Osteocyte (in vitro differentiated cells): Measurements from ENCODE around the gene NKRF. TPM values are rescaled to one million over a fixed set of nuclear protein-coding genes. Genes with fewer than 3 reads are reported as not detected.

Experiments used
- DNase-seq: peaks from one replicate; pipeline ENCODE4 v3.0.0; 2021; ENCODE audit warnings: mixed read lengths; ENCODE audit not compliant: unreplicated experiment; ENCODE audit errors: extremely low spot score
- H3K27ac Mint-ChIP-seq: one replicate; pipeline ENCODE4 v1.8.0; 2021; ENCODE audit warnings: mild to moderate bottlenecking, mixed read lengths; ENCODE audit not compliant: unreplicated experiment
- H3K27me3 Mint-ChIP-seq: one replicate; pipeline ENCODE4 v1.8.0; 2021; ENCODE audit warnings: mixed read lengths; ENCODE audit not compliant: unreplicated experiment
- H3K36me3 Mint-ChIP-seq: one replicate; pipeline ENCODE4 v1.8.0; 2021; ENCODE audit warnings: mixed read lengths; ENCODE audit not compliant: unreplicated experiment
- H3K4me1 Mint-ChIP-seq: one replicate; pipeline ENCODE4 v1.8.0; 2021; ENCODE audit warnings: mixed read lengths; ENCODE audit not compliant: unreplicated experiment
- H3K4me3 Mint-ChIP-seq: one replicate; pipeline ENCODE4 v1.8.0; 2021; ENCODE audit warnings: mild to moderate bottlenecking, moderate library complexity, mixed read lengths; ENCODE audit not compliant: unreplicated experiment
- H3K9me3 Mint-ChIP-seq: one replicate; pipeline ENCODE4 v1.8.0; 2021; ENCODE audit warnings: mixed read lengths; ENCODE audit not compliant: unreplicated experiment
- total RNA-seq: library from RNA; stranded (reverse); gene quantifications from 2 replicates; pipeline ENCODE4 v1.2.1, GENCODE V29; 2021
- TF ChIP-seq, protein P1 (sequence below): fragments of 200-600 bp; sonication (generic); IDR thresholded peaks from 2 replicates; pipeline ENCODE4 v1.5.0; 2021; ENCODE audit warnings: antibody characterized with exemption, mild to moderate bottlenecking, moderate library complexity

Gene NKRF
- total RNA-seq, 1 donor from 2014 or later: 10.6 TPM

DNA sequence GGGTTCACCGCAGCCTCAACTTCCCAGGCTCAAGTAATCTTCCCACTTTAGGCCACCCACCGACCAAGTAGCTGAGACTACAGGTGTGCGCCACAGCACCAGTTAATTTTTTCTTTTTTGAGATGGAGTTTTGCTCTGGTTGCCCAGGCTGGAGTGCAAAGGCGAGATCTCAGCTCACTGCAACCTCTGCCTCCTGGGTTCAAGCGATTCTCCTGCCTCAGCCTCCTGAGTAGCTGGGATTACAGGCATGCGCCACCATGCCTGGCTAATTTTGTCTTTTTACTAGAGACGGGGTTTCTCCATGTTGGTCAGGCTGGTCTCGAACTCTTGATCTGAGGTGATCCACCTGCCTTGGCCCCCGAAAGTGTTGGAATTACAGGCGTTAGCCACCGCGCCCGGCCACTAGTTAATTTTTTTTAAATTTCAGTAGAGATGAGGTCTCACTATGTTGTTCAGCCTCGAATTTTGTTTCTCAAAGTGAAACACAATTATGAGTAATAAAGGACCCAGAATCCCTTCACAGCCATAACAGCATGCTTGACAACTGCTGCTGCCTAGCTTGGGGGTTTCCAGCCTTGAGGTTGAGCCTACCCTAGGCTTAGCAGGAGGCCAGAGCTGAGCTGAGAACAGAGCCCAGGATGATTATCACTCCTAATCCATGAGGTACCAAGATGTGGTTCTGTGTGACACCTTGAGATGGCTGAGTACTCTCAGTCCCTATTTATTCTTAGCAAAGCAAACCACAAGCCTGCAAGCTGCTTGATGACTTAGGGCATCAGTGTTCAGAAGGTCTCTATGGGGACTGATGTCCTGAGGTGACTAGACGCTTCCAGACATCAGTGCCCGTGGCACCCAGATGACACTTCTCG, 41.6 kb upstream of the NKRF start:
- Mint-ChIP-seq H3K27me3 (no peaks in the 10 kb centered on the region), H3K27ac (no peak overlapping the region), H3K36me3 (peaks cover 17% of the 10 kb centered on the region), H3K4me3 (no peak overlapping the region), H3K4me1 (no peaks in the 10 kb centered on the region), H3K9me3 (peaks cover 9% of the 10 kb centered on the region)
- DNase-seq: no peak
- TF ChIP-seq, protein P1, sequence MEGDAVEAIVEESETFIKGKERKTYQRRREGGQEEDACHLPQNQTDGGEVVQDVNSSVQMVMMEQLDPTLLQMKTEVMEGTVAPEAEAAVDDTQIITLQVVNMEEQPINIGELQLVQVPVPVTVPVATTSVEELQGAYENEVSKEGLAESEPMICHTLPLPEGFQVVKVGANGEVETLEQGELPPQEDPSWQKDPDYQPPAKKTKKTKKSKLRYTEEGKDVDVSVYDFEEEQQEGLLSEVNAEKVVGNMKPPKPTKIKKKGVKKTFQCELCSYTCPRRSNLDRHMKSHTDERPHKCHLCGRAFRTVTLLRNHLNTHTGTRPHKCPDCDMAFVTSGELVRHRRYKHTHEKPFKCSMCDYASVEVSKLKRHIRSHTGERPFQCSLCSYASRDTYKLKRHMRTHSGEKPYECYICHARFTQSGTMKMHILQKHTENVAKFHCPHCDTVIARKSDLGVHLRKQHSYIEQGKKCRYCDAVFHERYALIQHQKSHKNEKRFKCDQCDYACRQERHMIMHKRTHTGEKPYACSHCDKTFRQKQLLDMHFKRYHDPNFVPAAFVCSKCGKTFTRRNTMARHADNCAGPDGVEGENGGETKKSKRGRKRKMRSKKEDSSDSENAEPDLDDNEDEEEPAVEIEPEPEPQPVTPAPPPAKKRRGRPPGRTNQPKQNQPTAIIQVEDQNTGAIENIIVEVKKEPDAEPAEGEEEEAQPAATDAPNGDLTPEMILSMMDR: no peak

DNA sequence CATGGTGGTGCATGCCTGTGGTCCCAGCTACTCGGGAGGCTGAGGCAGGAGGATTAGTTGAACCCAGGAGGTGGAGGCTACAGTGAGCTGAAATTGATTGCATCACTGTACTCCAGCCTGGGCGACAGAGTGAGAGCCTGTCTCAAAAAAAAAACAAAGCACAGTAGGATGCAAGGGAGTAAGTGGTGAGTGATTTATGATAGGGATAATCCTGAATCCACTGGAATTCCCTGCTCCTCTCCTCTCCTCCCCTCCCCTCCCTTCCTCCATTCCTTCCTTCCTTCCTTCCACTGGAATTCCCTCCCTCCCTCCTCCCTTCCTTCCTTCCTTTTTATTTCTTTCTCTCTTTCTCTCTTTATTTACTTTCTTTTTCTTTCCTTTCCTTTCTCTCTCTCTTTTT, 40.9 kb upstream of the NKRF start:
- Mint-ChIP-seq H3K9me3 (peaks cover 9% of the 10 kb centered on the region), H3K4me1 (no peaks in the 10 kb centered on the region), H3K27me3 (no peaks in the 10 kb centered on the region), H3K27ac (no peak overlapping the region), H3K4me3 (no peak overlapping the region), H3K36me3 (peaks cover 17% of the 10 kb centered on the region)
- TF ChIP-seq, protein P1: no peak
- no peak for DNase-seq

DNA sequence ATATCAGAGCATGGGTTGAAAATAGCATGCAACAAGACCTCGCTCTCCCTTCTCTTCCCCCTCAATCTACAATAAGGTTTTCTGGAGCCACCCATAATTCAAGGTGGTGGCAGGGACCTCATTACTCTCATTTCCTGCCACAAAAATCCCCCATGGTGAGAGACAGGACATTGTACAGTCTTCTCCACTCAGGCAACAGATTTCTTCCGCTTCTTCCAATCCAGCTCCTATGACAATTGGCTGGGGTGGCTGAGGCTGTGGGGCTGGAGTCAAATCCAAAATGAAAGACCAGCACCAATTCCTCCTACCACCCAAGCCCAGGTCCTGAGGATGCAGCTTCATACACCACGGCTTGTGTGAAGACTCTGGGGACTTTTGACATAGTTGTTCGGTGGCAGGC, 40.3 kb upstream of the NKRF start:
- Mint-ChIP-seq H3K9me3 (peaks cover 9% of the 10 kb centered on the region), H3K36me3 (peaks cover 17% of the 10 kb centered on the region), H3K4me1 (no peaks in the 10 kb centered on the region), H3K27me3 (no peaks in the 10 kb centered on the region), H3K4me3 (no peak overlapping the region), H3K27ac (no peak overlapping the region)
- DNase-seq: no peak
- TF ChIP-seq, protein P1: no peak

DNA sequence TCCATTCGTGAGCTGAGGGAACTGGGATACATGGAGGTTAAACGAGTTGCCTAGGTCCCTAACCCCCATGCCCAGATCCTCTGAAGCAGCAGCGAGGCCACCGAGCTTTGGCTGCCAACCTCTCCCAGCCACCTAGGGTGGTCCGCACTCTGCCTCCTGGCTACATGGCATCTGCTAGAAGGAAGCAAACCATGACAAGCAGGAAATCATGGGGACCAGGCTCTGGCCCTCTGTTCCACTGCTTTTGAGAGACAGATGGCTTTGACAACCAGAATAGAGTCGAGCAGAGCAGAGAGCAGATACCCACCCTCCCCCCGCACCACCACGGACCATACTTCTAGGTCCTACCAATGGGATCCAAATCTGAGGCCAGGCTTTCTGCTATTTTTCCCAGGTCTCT, 37.5 kb upstream of the NKRF start:
- DNase-seq: no peak
- no peak overlapping the region for H3K27ac Mint-ChIP-seq
- peaks cover 7% of the 10 kb centered on the region for H3K36me3 Mint-ChIP-seq
- no peaks in the 10 kb centered on the region for H3K27me3 Mint-ChIP-seq
- H3K9me3 Mint-ChIP-seq: peaks cover 4% of the 10 kb centered on the region
- TF ChIP-seq, protein P1: no peak
- no peak overlapping the region for H3K4me3 Mint-ChIP-seq
- no peaks in the 10 kb centered on the region for H3K4me1 Mint-ChIP-seq

DNA sequence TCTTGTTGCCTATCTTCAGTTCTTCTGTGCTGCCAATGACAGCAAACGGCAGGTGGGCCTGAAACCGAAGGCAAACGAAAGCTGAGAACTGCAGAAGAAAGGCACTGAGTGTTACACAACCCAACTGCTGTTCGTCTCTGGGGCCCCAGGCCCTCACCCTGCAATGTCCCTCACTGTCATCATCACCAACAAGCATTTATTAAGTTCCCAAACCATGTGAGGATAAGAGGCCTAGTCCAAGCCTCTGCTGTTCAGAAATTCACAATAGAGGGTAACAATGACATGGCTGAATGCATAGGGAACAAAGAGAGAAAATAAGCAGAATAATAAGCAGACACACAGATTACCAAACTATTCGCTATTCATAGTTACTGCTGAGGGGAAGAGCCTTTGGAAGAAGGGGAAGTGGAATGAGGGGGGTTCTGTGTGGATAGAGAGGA, 34.5 kb upstream of the NKRF start:
- no peak for DNase-seq
- peaks cover 3% of the 10 kb centered on the region for H3K9me3 Mint-ChIP-seq

More for the DNA sequence above, 34.5 kb upstream of the NKRF start:
- no peaks in the 10 kb centered on the region for H3K4me1 Mint-ChIP-seq
- no peak overlapping the region for H3K4me3 Mint-ChIP-seq
- H3K27me3 Mint-ChIP-seq: no peaks in the 10 kb centered on the region
- H3K36me3 Mint-ChIP-seq: peaks cover 7% of the 10 kb centered on the region
- no peak overlapping the region for H3K27ac Mint-ChIP-seq
- TF ChIP-seq, protein P1: no peak
